Endothelial cell of umbilical vein (primary cell): ENCODE results near the gene ANGPT4. TPM values are rescaled to one million over a fixed set of nuclear protein-coding genes. Genes with fewer than 3 reads are reported as not detected.
"Not testable (repeated sequence)": the region's sequence is repeated elsewhere in the genome, so short reads cannot be mapped to it uniquely, and the experiment has no call there.

Experiments used
- BruUV-seq: library from RNA; stranded (reverse); fragments of 400-500 nt; replicated peaks from 2 replicates; lab custom pipeline; 2021; lab: Mats Ljungman, UMichigan
- CTCF ChIA-PET: fragments of 300-600, 350-600 bp; sonication (Branson Sonifier 250); formaldehyde crosslinking; loops from one replicate; lab custom pipeline; 2021; ENCODE audit warnings: antibody characterized with exemption, inconsistent platforms; lab: Charles Lee
- POLR2A ChIA-PET: fragments of 300-600, 350-600 bp; sonication (Branson Sonifier 250); formaldehyde crosslinking; loops from one replicate; lab custom pipeline; 2021; ENCODE audit warnings: antibody characterized with exemption, inconsistent platforms; lab: Charles Lee
- DNase-seq: peaks from one replicate; pipeline ENCODE4 v3.0.0-alpha.2; 2011; ENCODE audit warnings: low read depth, low spot score
- FAIRE-seq: peaks from 2 replicates; lab custom pipeline; 2011; peaks lifted over from hg19 to GRCh38; lab: Jason Lieb, UNC
- H2AFZ ChIP-seq: 2 replicates; pipeline ENCODE4 v1.6.0; 2012; ENCODE audit warnings: low read depth, low read length, control low read depth, inconsistent platforms
- H3K27ac ChIP-seq: 2 replicates; pipeline ENCODE4 v1.5.1; 2011; ENCODE audit warnings: low read depth, mild to moderate bottlenecking, control low read depth, low read length, moderate library complexity; ENCODE audit not compliant: insufficient read depth
- H3K27me3 ChIP-seq, 2 experiments: 2 replicates each; pipeline versions ENCODE4 v1.6.0 to v1.6.1; 2011; ENCODE audit warnings: low read length in 2 of 2, mixed read lengths in 1 of 2; ENCODE audit not compliant: control insufficient read depth in 2 of 2, insufficient read depth in 2 of 2
- H3K36me3 ChIP-seq, 2 experiments: 2 replicates in 1 of 2; 3 replicates in 1 of 2; pipeline ENCODE4 v1.5.1; 2011; ENCODE audit warnings: low read length in 2 of 2, mild to moderate bottlenecking in 1 of 2, moderate library complexity in 1 of 2; ENCODE audit not compliant: control insufficient read depth in 2 of 2, insufficient read depth in 2 of 2; ENCODE audit errors: extremely low read depth in 1 of 2
- H3K4me1 ChIP-seq: 3 replicates; pipeline ENCODE4 v1.5.1; 2011; ENCODE audit warnings: mild to moderate bottlenecking, low read length; ENCODE audit not compliant: control insufficient read depth, insufficient read depth; ENCODE audit errors: extremely low read depth
- H3K4me2 ChIP-seq: 2 replicates; pipeline ENCODE4 v1.6.1; 2011; ENCODE audit warnings: low read length, control low read depth, mixed read lengths; ENCODE audit not compliant: insufficient read depth
- H3K4me3 ChIP-seq, 3 experiments: fragments of 200-600 bp in 1 of 3; sonication (generic), shearing (Covaris generic) in 1 of 3; replicated peaks in 1 of 3; 2 replicates each; pipeline ENCODE4 v1.5.1; 2011 to 2016; ENCODE audit warnings: control low read depth in 3 of 3, low read length in 3 of 3, mild to moderate bottlenecking in 2 of 3, inconsistent platforms in 1 of 3, low read depth in 1 of 3, moderate library complexity in 1 of 3; ENCODE audit not compliant: insufficient read depth in 1 of 3
- H3K79me2 ChIP-seq: 2 replicates; pipeline ENCODE4 v1.6.0; 2012; ENCODE audit warnings: low read length, inconsistent platforms; ENCODE audit not compliant: control insufficient read depth, insufficient read depth
- H3K9ac ChIP-seq: replicated peaks from 2 replicates; pipeline ENCODE3; 2011; ENCODE audit warnings: low read length, control low read depth; ENCODE audit not compliant: insufficient read depth; ENCODE audit errors: extremely low read depth
- H3K9me1 ChIP-seq: replicated peaks from 3 replicates; pipeline ENCODE4 v1.6.0; 2011; ENCODE audit warnings: mild to moderate bottlenecking, low read length; ENCODE audit not compliant: control insufficient read depth, insufficient read depth; ENCODE audit errors: extremely low read depth
- H3K9me3 ChIP-seq: replicated peaks from 2 replicates; pipeline ENCODE4 v1.5.1; 2012; ENCODE audit warnings: low read length, inconsistent platforms; ENCODE audit not compliant: control insufficient read depth, insufficient read depth
- H4K20me1 ChIP-seq: replicated peaks from 2 replicates; pipeline ENCODE3; 2011; ENCODE audit warnings: mild to moderate bottlenecking, low read length; ENCODE audit not compliant: control insufficient read depth, insufficient read depth; ENCODE audit errors: extremely low read depth
- CTCF ChIP-seq, 2 donors: IDR thresholded peaks; 1 replicate in 1 of 2; 2 replicates in 1 of 2; pipeline ENCODE4 v1.5.1; 2011; ENCODE audit warnings: low read length in 2 of 2, mild to moderate bottlenecking in 2 of 2, moderate library complexity in 2 of 2, control low read depth in 1 of 2, inconsistent platforms in 1 of 2, low read depth in 1 of 2; ENCODE audit not compliant: insufficient read depth in 1 of 2; ENCODE audit errors: extremely low read depth in 1 of 2
- EZH2 ChIP-seq: IDR thresholded peaks from 2 replicates; pipeline ENCODE4 v1.6.1; 2012; ENCODE audit warnings: borderline replicate concordance, low read depth, mild to moderate bottlenecking, moderate library complexity, low read length, inconsistent platforms; ENCODE audit not compliant: severe bottlenecking
- FOS ChIP-seq: IDR thresholded peaks from 2 replicates; pipeline ENCODE4 v1.6.1; 2011; ENCODE audit warnings: mild to moderate bottlenecking, low read length, moderate library complexity, borderline replicate concordance; ENCODE audit not compliant: insufficient read depth
- GATA2 ChIP-seq: IDR thresholded peaks from 2 replicates; pipeline ENCODE4 v1.7.0; 2011; ENCODE audit warnings: low read depth, mild to moderate bottlenecking, moderate library complexity, mixed read lengths, low read length; ENCODE audit not compliant: insufficient read length, insufficient read depth
- JUN ChIP-seq: IDR thresholded peaks from 2 replicates; pipeline ENCODE4 v1.6.1; 2011; ENCODE audit warnings: borderline replicate concordance, low read depth; ENCODE audit not compliant: insufficient read length, insufficient read depth
- MAX ChIP-seq: IDR thresholded peaks from 2 replicates; pipeline ENCODE4 v1.6.1; 2011; ENCODE audit not compliant: insufficient read depth, insufficient read length
- MYC ChIP-seq: IDR thresholded peaks from one replicate; pipeline ENCODE4 v1.6.1; 2011; ENCODE audit warnings: mild to moderate bottlenecking, low read depth, low read length
- POLR2A ChIP-seq: IDR thresholded peaks from 2 replicates; pipeline ENCODE4 v1.6.1; 2012; ENCODE audit warnings: low read depth, mild to moderate bottlenecking, control low read depth, low read length
- POLR2AphosphoS5 ChIP-seq: IDR thresholded peaks from 2 replicates; pipeline ENCODE4 v1.6.1; 2012; ENCODE audit warnings: low read depth, mild to moderate bottlenecking, control low read depth, low read length, moderate library complexity; ENCODE audit not compliant: insufficient read depth
- dilution Hi-C: fragments of 300-500 bp; cut with MboI; formaldehyde crosslinking; loops from one replicate; pipeline ENCODE4 v1.15.0; 2019; ENCODE audit warnings: low sequenced_read_pairs; ENCODE audit not compliant: extremely low pct_ligation_motif_present
- intact Hi-C: fragments of 100-400 bp; cut with micrococcal nuclease; formaldehyde crosslinking; loops from one replicate; pipeline ENCODE4 v1.10.0; 2022
- polyA plus RNA-seq, 4 experiments: library from polyadenylated mRNA; depleted of rRNA in 3 of 4; stranded (reverse) in 3 of 4; unstranded in 1 of 4; fragments of >200 nt; gene quantifications; 2 replicates each; pipeline versions ENCODE4 v1.2.1 to v1.2.3, GENCODE V29; 2011 to 2012; ENCODE audit warnings: missing spikeins in 1 of 4
- total RNA-seq: library from RNA; stranded (reverse); gene quantifications from 2 replicates; pipeline ENCODE4 v1.2.3, GENCODE V29; 2021

ANGPT4 gene
- total and polyA plus RNA-seq, 2 donors (not counting 3 experiments of a cell fraction or from before 2014, with no cell fraction given), result not detected

GRCh38 chr20:853406-853996 lies 62.6 kb downstream of the ANGPT4 start:
- dilution Hi-C loops (no loop called here), intact Hi-C loops (no loop called here)
- no peaks in the 10 kb centered on the region for H4K20me1 ChIP-seq
- DNase-seq, result no peak
- no peak overlapping the region for H3K4me2 ChIP-seq
- ChIA-PET POLR2A (no interaction called here), CTCF (interaction anchor here (1.1 kb wide), 1 partner anchor 35 kb away, joined by 3 read pairs; no protein-coding TSS in a partner anchor)
- H3K9me3 ChIP-seq, result no peaks in the 10 kb centered on the region
- H3K4me3 ChIP-seq, result no peak overlapping the region
- H3K36me3 ChIP-seq, result no peaks in the 10 kb centered on the region
- TF ChIP-seq CTCF (IDR thresholded peaks at IDR 0.05; ENCODE audit: extremely low read depth in 1 of 2, insufficient read depth in 1 of 2, low read depth in 1 of 2, low read length in 2 of 2) (no peak), EZH2 (no peak), MAX (no peak), MYC (no peak), FOS (no peak), POLR2A (no peak), JUN (no peak), GATA2 (no peak), POLR2AphosphoS5 (no peak)
- H3K79me2 ChIP-seq, result peaks cover 3% of the 10 kb centered on the region
- H2AFZ ChIP-seq, result no peak overlapping the region
- FAIRE-seq, result no peak
- no peaks in the 10 kb centered on the region for H3K27me3 ChIP-seq
- H3K27ac ChIP-seq, result no peak overlapping the region
- H3K9me1 ChIP-seq, result no peaks in the 10 kb centered on the region
- peaks cover 11% of the 10 kb centered on the region for H3K4me1 ChIP-seq
- no TSS peak for BruUV-seq
- H3K9ac ChIP-seq, result no peak overlapping the region

GRCh38 chr20:848731-849130 lies 67.4 kb downstream of the ANGPT4 start:
- H3K4me2 ChIP-seq, FAIRE-seq, H4K20me1 ChIP-seq, H3K36me3 ChIP-seq, H3K9ac ChIP-seq, POLR2A ChIA-PET, DNase-seq, H3K27me3 ChIP-seq, H3K4me3 ChIP-seq, BruUV-seq, H3K9me3 ChIP-seq, H3K9me1 ChIP-seq, H2AFZ ChIP-seq, H3K27ac ChIP-seq, dilution Hi-C loops: not testable (repeated sequence)
- Histone ChIP-seq H3K4me1 (peaks cover 39% of the 10 kb centered on the region), H3K79me2 (peaks cover 28% of the 10 kb centered on the region)
- intact Hi-C loops, result loop anchor here (5.0 kb wide), 1 partner anchor 34 kb away; no protein-coding TSS in a partner anchor
- CTCF ChIA-PET, result interaction anchor here (1.5 kb wide), 1 partner anchor 31 kb away, joined by 3 read pairs; no protein-coding TSS in a partner anchor
